Prostate gland (tissue), 2 donors: ENCODE measurements around the gene FAM163B.

Experiments used
- CTCF ChIP-seq, 4 experiments: fragments of 200-600 bp in 2 of 4; fragments of 450-650 bp in 2 of 4; sonication (generic) in 2 of 4; IDR thresholded peaks; 1 replicate in 3 of 4; 2 replicates in 1 of 4; pipeline ENCODE4 v1.5.1; 2016 to 2019; ENCODE audit warnings: antibody characterized with exemption in 4 of 4, mild to moderate bottlenecking in 2 of 4, moderate library complexity in 2 of 4
- POLR2AphosphoS5 ChIP-seq: sonication (generic); formaldehyde crosslinking; IDR thresholded peaks from one replicate; pipeline ENCODE4 v1.6.1; 2017; ENCODE audit warnings: antibody characterized with exemption

- TF ChIP-seq POLR2AphosphoS5 (no peak), CTCF (IDR thresholded peaks at IDR 0.05) (no peak)
These were observed 51.6 kb downstream of the FAM163B start for GRCh38 chr9:133557581-133557980.
